GM21515 (cell line): ENCODE results near the gene MZT2A.
A peak's percentile ranks its signal among the peaks of the same experiment; 100 is the strongest.
"Not testable (repeated sequence)": the region's sequence is repeated elsewhere in the genome, so short reads cannot be mapped to it uniquely, and the experiment has no call there.

Experiments
- ATAC-seq: cut with Tn5 transposase; IDR thresholded peaks from one replicate; pipeline ENCODE4 v1.9.1; 2021; ENCODE audit not compliant: unreplicated experiment

MZT2A gene

DNA sequence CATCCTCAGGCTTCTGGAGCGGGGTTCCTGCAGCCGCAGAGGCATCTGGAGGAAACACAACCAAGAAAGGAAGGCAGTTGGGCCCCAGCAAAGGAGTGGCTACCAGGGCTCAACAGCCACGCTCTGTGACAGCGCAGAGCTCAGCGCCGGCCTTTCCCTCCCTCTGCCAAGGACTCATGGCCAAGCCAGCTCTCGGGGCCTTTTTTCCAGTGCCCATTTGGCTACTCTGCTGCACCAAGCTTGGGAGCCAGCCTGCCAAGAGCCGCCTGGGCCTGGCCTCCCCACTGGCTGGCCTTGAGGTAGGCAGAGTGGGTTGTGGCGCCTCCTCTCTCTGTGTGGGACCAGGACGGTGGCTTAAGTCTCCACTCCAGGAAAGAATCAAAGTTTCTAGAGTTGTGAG lies 28.3 kb upstream of the MZT2A start:
- no peak for ATAC-seq

DNA sequence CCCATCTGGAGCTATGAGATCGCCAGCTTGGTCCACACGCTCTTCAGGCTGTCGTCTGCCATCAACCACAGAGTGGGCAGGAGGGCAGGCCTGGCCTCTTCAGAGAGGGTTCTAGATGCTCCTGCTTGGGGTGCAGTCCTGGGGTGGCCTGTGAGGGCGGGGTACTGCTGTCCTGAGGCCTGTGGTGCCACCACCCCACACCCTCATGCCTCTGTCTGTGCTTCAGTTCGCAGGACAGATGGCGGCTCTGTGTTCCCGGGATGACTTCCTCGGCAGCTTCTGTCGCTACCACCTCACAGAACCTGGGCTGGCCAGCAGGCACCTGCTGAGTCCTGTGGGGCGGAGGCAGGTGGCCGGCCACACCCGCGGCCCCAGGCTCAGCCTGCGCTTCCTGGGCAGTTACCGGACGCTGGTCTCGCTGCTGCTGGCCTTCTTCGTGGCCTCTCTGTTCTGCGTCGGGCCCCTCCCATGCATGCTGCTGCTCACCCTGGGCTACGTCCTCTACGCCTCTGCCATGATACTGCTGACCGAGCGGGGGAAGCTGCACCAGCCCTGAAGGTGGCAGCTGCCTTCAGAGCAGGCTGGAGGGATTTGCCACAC lies 27.8 kb upstream of the MZT2A start:
- ATAC-seq, result not testable (repeated sequence)

DNA sequence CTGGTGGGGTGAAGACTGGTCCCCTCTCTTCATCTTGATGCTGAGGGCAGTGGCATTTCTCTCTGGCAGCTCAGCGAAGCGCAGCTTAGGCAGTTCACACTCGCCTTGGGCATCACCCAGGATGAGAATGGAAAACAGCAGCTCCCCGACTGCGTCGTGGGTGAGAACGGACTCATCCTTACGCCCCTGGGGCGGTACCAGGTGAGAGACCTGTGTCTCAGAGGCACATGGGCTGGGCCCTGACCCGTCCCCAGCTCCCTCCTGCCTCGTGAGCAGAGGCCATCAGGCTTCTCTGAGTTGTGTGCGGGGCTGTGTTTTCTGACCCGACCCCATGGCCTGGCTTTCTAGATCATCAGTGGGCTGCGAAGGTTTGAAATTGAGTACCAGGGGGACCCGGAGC lies 27.3 kb upstream of the MZT2A start:
- ATAC-seq, result no peak

DNA sequence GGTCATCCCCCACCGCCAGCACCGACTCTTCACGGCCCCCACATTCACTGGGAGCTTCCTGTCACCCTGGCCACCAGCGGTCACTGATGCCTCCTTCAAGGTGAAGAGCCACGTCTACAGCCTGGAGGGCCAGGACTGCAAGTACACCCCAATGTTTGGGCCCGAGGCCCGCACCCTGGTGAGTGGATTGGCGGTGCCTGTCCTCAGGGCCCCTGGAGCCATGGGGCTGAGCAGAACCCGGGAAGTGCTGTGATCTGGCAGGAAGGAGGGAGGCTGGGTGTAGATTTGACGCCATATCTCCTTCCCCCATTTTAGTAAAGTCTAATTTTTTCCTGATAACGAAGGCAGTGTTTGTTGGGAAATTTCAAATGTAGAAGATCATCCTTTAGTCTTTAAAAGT lies 26.3 kb upstream of the MZT2A start:
- not testable (repeated sequence) for ATAC-seq

DNA sequence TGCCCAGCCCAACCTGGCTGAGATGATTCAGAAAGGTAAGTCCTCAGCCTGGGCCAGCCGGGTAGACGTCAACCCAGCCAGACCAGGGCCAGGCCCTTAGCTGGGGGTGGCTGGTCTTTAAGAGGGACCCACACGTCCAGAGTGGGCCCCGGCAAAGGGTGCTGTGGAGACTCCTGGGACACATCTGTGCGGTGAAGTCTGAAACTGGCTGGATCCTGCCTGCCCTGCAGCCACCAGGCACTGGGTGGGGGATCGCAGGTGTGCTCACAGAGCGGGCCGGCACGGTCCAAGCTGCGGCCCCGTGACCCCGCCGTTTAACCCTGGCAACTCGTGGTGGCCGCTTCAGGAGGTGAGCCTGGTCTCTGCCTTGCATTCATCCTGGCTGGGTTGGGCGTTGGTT lies 25.7 kb upstream of the MZT2A start:
- not testable (repeated sequence) for ATAC-seq

DNA sequence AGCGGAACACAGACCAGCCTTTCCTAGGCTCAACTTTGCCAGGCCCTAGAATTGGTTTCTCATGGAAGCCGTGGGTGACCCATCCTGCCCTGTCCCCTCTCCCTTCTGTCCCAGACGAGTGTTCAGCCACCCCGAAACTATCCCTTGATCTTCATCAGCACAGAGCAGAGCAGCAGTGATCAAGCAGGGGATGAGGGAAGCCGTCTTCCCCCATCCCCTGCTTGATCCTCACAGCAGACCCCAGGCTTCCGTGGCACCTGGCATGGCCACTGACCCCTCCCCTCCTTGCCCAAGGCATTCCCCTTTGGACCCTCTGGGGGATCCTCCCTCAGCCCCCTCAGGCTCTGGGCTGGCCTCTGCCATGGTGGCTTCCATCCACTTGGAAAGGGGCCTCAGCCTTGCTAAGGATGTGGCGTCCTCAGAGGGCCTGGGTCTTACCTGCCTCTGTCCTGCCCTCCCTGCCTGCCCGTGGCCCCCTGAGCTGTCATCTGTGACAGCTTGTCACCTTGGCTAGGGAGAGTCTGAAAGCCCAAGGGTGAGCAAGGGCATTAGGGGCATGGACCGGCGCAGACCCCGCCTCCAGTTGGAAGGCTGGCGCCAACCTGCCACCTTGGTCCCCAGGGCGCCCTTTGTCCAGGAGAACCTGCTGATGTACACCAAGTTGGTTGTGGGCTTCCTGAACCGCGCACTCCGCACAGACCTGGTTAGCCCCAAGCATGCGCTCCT lies 25.1 kb upstream of the MZT2A start:
- no peak for ATAC-seq

DNA sequence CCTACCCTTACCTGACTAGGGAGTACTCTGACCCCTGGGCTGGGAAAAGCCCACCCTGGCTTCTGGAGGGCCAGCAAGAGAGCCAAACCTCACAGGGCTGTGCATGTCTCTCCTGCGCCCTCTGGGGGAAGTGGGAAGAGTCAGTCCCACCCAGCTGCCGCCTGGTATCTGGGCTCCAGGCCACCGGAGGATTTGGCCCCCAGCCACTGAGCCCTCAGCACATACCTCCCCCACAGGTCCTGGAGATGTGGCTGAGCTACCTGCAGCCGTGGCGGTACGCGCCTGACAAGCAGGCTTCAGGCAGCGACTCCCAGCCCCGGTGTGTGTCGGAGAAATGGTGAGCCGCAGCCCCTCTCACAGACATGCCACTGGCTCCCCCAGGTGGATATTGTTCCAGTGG lies 24.4 kb upstream of the MZT2A start:
- ATAC-seq, result not testable (repeated sequence)

DNA sequence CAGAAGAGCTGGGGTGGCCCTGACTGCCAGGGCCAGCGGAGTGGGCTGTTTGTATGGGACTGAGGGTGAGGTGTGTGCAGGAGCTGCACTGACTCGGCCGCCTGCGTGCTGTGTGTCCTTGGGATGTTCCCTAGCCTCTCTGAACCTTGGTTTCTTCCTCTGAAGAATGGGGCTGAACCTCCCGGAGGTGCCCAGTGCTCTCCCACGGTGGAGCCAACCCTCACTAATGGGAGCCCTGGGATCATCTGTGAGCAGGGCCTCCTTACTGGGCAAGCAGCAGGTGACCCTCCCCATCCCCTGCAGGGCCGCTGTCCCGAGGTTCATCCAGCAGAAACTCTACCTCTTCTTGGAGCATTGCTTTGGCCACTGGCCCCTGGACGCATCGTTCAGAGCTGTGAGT lies 23.8 kb upstream of the MZT2A start:
- no peak for ATAC-seq

DNA sequence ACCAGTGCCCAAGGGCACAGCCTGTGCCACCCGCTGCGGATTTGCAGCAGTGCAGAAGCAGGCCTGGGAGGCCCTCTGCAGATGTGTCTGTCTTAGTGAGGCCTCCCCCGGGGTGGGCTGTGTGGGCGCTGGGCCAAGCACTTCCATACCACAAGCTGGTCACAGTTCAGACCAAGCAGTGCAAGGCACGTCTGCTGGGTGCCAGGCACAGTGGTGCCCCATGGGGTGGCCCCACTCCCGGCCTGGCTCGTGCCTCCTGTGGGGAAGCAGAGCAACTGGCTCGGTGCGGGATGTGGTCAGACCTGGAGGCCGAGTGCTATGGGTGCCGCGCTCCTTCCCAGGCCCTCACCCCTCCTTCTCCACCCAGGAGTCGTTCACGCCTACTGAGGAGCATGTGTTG lies 23.0 kb upstream of the MZT2A start:
- not testable (repeated sequence) for ATAC-seq

DNA sequence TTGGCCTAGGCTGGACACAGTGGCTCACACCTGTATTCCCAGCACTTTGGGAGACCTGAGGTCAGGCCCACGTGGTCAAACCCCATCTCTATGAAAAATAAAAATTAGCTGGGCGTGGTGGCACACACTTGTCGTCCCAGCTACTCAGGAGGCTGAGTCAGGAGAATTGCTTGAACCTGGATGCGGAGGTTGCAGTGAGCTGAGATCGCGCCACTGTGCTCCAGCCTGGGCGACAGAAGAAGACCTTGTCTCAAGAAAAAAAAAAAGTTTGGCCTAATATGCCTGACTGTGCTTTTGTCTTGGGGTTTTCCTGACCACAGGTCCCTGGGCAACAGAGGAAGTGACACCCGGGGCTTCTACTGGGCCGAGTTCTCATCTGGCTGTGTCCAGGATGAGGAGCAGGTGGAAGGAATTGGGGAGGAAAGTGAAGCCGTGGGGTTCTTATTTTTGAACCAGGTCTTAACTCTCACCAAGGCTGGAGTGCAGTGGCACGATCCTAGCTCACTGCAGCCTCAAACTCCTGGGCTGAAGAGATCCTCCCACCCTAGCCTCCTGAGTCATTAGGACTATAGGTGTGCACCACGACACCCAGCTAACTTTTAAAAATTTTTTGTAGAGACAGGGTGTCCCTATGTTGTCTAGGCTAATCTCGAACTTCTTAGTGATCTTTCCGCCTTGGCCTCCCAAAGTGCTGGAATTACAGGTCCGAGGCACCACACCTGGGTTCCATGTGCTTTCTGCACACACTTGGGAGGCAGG lies 22.4 kb upstream of the MZT2A start:
- peak; percentile 60 for ATAC-seq

DNA sequence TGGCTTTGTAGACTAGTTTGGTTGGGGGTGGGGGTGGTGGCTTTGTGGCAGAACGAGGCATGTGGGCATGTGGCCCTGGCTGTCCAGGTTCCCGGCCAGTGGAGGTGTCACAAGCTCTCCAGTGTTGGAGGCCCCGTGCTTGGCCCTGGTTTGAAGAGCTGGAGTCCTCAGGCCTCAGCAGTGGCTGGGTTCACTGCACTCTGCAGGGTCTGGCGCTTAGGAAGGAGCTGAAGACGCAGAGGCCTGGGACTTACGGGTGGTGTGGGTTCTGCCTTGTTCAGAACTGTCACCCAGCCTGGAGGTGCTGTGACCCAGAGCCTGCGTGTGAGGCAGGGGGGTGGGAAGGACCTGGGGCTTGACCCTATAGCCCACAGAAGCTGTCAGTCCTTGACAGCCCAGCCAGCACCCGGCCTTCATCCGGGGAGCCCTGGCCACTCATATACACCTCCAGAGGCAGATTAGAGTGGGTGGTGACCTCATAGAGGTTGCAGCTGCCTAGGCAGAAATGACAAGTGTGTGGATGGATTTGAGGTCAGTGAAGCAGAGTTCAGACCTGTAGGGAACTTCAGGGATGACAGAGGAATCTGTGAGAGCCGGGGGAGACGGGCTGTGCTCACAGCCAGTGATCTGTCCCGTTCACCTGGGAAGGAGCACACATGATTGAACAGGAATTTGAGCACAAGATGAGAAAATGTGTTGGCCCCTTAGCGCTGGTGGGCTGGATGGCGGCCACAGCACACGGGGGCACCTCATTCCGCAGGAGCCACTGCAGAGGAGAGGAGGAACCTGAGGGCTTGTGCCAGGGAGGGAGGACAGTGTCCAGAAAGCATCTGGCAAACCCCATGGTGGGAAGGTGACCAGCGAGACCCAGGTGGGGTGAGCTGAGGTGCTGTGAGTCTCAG lies 20.0 kb upstream of the MZT2A start:
- not testable (repeated sequence) for ATAC-seq

DNA sequence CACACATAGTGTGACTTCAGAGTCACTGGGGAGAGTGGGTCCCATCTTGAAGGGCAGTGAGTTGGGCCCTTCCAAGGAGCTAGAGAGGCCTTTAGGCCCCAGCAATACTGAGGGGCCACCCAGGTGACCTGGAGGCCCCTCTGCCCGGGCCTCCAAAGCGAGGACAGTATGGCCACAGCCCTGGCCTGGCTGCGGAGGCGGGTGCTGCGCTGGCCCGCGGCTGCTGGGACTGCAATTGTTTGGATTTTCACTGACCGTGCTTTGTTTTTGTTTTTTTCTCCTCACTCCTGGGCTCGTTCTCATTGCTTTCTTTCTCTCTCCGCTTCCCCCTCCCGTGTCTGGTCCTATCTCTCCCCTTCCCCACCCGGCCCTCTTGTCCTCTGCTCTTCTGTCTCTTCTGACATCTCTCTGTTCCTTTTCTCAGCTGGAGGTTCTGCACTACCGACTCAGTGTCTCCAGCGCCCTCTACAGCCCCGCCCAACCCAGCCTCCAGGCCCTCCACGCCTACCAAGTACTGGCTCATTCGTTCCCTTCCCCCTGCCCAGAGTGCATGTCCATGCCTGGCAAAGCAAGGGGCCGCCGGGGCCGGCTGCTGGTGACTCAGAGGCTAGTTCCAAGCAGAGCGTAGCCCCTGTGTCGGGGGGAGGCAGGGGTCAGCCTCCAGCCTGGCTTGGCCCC lies 19.2 kb upstream of the MZT2A start:
- not testable (repeated sequence) for ATAC-seq

DNA sequence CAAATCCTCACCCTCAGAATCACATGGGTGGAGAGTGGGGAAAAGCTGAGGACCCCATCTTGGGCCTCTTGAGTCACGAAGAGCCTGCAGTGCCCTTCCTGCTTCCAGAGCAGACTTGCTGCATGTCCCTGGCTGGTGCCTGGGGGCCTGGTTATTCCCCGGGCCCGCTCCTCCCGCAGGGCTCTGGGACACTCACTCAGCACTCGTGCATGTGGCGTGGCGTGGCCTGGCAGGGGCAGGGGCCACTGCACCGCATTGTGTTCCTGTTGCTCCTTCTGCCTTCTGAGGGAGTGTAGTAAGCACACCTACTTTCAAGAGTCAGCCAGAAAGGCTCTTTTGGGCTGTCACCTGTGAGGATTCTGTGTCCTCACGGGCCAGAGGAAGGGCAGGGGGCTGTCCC lies 17.4 kb upstream of the MZT2A start:
- no peak for ATAC-seq

DNA sequence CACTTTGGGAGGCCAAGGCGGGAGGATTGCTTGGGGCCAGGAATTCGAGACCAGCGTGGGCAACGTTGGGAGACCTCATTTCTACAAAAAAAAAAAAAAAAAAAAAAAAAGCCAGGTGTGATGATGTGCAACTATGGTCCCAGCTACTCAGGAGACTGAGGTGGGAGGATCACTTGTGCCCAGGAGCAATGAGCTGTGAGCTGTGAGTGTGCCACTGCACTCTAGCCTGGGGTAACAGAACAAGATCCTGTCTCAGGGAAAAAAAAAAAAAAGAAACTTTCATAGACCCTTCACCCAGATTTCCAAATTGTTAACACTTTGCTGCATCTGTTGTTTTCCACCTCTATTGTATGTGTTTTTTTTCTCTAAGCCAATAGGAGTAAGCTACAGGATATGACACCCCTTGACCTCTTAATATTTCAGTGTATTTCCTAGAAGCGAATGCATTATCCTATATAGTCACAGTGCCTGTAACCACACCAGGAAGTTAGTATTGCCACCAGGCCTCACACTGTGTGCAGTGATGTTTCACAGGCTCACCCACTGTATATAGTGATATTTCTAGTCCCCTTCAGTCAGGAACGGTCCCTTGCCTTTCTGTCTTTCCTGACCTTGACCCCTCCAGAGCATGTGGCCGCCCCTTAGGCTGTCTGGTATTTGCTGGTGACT lies 12.0 kb upstream of the MZT2A start:
- ATAC-seq, result not testable (repeated sequence)

DNA sequence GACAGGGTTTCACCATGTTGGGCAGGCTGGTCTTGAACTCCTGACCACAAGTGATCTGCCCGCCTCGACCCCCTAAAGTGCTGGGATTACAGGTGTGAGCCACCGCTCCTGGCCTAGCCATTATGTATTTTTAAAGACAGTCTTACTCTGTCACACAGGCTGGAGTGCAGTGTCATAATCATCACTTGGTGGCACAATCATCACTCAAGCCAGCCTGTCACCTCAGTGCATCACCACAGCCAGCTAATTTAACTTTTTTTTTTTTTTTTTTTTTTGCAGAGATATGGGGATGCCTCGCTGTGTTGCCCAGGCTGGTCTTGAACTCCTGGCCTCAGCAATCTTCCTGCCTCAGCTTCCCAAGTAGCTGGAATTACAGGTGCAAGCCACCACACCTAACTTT lies 11.4 kb upstream of the MZT2A start:
- ATAC-seq, result not testable (repeated sequence)

DNA sequence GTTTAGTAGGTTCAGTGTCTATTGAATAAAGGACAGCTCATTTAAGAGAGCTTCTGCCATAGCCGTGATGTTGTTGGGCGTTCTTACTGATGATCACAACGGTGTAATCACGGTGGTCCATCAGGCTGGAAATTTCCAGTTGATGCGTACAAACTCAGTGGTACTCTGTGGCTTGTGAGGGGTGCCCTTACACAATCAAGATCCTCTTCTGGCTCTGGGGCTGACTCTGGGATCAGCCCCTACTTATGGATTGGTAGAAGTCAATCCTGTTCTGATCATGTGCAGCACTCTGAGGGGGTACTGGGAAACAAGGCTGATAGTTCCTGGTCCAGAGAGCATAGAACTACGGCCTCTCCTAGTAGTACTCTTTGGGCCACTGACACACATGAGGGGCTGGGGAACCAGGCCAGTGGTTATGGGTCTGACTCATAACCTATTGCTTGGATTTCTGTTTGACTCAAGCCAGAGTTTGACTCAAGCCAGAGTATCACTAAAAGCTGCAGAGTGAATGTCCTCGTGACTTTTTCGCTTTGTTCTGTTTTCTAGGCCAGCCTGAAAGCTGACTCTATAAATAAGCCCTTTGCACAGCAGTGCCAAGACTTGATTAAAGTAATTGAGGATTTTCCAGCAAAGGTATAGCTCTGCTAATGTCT lies 6.2 kb upstream of the MZT2A start:
- peak; percentile 68 for ATAC-seq

DNA sequence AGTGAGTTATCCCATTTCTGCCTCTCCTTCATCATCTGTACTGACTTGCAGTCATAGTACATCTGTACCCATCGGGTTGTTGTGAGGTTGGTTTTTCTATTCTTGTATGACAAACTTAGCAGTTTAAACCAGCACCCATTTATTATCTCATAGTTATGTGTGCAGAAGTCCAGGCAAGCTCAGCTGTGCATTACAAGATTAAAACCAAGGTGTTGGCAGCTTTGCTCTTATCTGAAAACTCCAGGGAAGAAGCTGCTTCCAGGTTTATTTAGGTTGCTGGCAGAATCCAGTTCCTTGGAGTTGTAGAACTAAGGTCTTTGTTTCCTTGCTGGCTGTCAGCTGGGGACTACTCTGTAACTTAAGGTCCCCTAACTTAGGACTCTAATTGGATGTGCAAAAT lies 3.3 kb upstream of the MZT2A start:
- not testable (repeated sequence) for ATAC-seq

DNA sequence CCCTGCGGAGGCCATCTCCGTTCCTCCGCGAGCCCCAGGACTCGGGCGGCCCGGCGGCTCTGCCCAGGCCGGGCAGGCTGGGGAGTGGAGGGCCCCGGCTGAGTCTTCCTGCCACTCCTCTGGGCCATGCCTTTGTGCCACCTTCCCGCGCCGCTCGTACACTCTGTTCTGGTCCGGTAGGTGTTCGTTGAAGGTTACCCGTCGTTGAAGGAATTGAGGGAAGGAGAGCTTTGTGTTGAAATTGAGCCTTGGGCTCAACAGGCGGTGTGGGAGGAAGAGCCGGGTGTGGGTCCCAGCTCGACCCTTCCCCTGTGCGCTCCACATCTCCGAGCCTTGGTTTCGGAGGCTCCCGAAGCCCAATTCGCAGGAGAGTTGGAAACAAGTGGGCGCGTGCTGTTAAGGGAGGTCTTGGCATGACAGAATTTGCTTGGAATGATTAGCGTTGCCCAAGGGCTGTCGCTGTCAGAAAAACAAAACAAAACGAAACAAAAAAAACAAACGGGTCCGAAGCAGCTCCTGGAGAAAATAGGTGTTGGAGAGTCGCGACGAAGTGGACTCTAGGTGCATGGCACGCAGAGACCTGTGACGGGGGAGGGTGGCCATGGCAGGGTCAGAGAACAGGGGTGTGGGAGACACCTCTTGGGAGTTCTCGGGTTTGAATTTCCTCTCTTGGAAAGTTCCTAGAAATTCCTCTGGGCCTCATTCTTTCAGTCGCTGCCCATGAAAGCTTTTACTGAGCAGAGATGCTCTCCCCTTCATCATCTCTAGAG lies 1.2 kb upstream of the MZT2A start:
- peak; percentile 15 for ATAC-seq
